Measurements from ENCODE around the gene POFUT1. TPM values are rescaled to one million over a fixed set of nuclear protein-coding genes. Genes with fewer than 3 reads are reported as not detected.
"Not testable (repeated sequence)": the region's sequence is repeated elsewhere in the genome, so short reads cannot be mapped to it uniquely, and the experiment has no call there.

Gene POFUT1
- total RNA-seq, 6 experiments from 2014 or later: 24.2 to 40.2 (median 28.7) TPM

- no peak overlapping the region for H3K27ac ChIP-seq
- no peaks in the 10 kb centered on the region for H3K9me3 ChIP-seq
- WGBS (ENCODE audit: insufficient coverage, low coverage, low lambda C conversion rate, missing lambda C conversion rate): 89% methylated on average over 5 of the region's 5 CpGs
- DNase-seq (no peak), ATAC-seq (no peak)
- no peaks in the 10 kb centered on the region for H3K36me3 ChIP-seq
- no peaks in the 10 kb centered on the region for H3K27me3 ChIP-seq
- TF ChIP-seq POLR2A (IDR thresholded peaks at IDR 0.05) (no peak), CTCF (IDR thresholded peaks at IDR 0.05) (no peak)
- no peak overlapping the region for H3K4me3 ChIP-seq
- H3K4me1 ChIP-seq: peaks cover 0 to 8% (median 0%) of the 10 kb centered on the region in 4 donors
- intact Hi-C loops (cut with DNase I): no loop called here
Measured at GRCh38 chr20:32271620-32272019, 63.9 kb downstream of the POFUT1 start.

GRCh38 chr20:32274359-32274758 lies 66.7 kb downstream of the POFUT1 start:
- intact Hi-C loops (cut with DNase I): no loop called here
- no peak for TF ChIP-seq CTCF (IDR thresholded peaks at IDR 0.05)

GRCh38 chr20:32275163-32275562 lies 67.5 kb downstream of the POFUT1 start:
- H3K9me3 ChIP-seq; DNase-seq; H3K4me1 ChIP-seq; H3K27me3 ChIP-seq; H3K36me3 ChIP-seq; intact Hi-C loops (cut with DNase I); H3K27ac ChIP-seq; ATAC-seq; H3K4me3 ChIP-seq: not testable (repeated sequence)
- 83% methylated on average over 3 of the region's 3 CpGs for WGBS (ENCODE audit: insufficient coverage, low coverage, low lambda C conversion rate, missing lambda C conversion rate)

More at GRCh38 chr20:32274359-32274758, 66.7 kb downstream of the POFUT1 start:
- H3K27me3 ChIP-seq: no peaks in the 10 kb centered on the region
- no peak for ATAC-seq
- WGBS (ENCODE audit: insufficient coverage, low coverage, low lambda C conversion rate, missing lambda C conversion rate): 86% methylated on average over 3 of the region's 3 CpGs
- no peak for DNase-seq
- H3K4me3 ChIP-seq: no peak overlapping the region
- no peaks in the 10 kb centered on the region for H3K36me3 ChIP-seq
- H3K4me1 ChIP-seq: peaks cover 0 to 10% (median 0%) of the 10 kb centered on the region in 4 donors
- no peaks in the 10 kb centered on the region for H3K9me3 ChIP-seq
- no peak overlapping the region for H3K27ac ChIP-seq

- intact Hi-C loops (cut with DNase I): no loop called here
- peak; percentile 92 to 95 (median 94) for ATAC-seq
- no peak for TF ChIP-seq CTCF (IDR thresholded peaks at IDR 0.05)
- TF ChIP-seq POLR2A (IDR thresholded peaks at IDR 0.05): peak; percentile 53
- H3K36me3 ChIP-seq: no peaks in the 10 kb centered on the region
- H3K4me1 ChIP-seq: peaks cover 0 to 17% (median under 1%) of the 10 kb centered on the region in 4 donors
- H3K4me3 ChIP-seq: peak within 1 kb of the TSS; percentile 92 to 96 (median 95)
- DNase-seq: peak; percentile 87 to 90 (median 88)
- WGBS (ENCODE audit: insufficient coverage, low coverage, low lambda C conversion rate, missing lambda C conversion rate): 4% methylated on average over 16 of the region's 62 CpGs
- H3K27ac ChIP-seq: peak within 1 kb of the TSS in 2 of 3 donors; percentile 37 to 61
- no peaks in the 10 kb centered on the region for H3K9me3 ChIP-seq
- no peaks in the 10 kb centered on the region for H3K27me3 ChIP-seq
Measured at GRCh38 chr20:32277361-32278198, 69.9 kb downstream of the POFUT1 start, which contains the start of gene KIF3B. Gene KIF3B, plus strand, starts transcription at chr20:32277651. Its CDS starts 32,127 bp downstream, at chr20:32309778.

- Histone ChIP-seq H3K27me3 (no peaks in the 10 kb centered on the region), H3K4me1 (peaks cover 0 to 23% (median 4%) of the 10 kb centered on the region in 4 donors), H3K27ac (peak overlapping the region in 1 of 3 donors; percentile 61), H3K9me3 (no peaks in the 10 kb centered on the region), H3K4me3 (peak overlapping the region; percentile 92 to 96 (median 95)), H3K36me3 (no peaks in the 10 kb centered on the region)
- ATAC-seq: peak in 1 of 4 donors; percentile 16
- intact Hi-C loops (cut with DNase I): no loop called here
- no peak for DNase-seq
- TF ChIP-seq CTCF (IDR thresholded peaks at IDR 0.05) (no peak), POLR2A (IDR thresholded peaks at IDR 0.05) (no peak)
- WGBS (ENCODE audit: insufficient coverage, low coverage, low lambda C conversion rate, missing lambda C conversion rate): 22% methylated on average over 4 of the region's 4 CpGs
Measured at GRCh38 chr20:32278199-32278643, 70.5 kb downstream of the POFUT1 start.
